Endothelial cell of umbilical vein (primary cell): ENCODE measurements around the gene MAST4. TPM values are rescaled to one million over a fixed set of nuclear protein-coding genes. Genes with fewer than 3 reads are reported as not detected.

Experiments used
- BruUV-seq: library from RNA; stranded (reverse); fragments of 400-500 nt; replicated peaks from 2 replicates; lab custom pipeline; 2021; lab: Mats Ljungman, UMichigan
- CTCF ChIA-PET: fragments of 300-600, 350-600 bp; sonication (Branson Sonifier 250); formaldehyde crosslinking; loops from one replicate; lab custom pipeline; 2021; ENCODE audit warnings: antibody characterized with exemption, inconsistent platforms; lab: Charles Lee
- POLR2A ChIA-PET: fragments of 300-600, 350-600 bp; sonication (Branson Sonifier 250); formaldehyde crosslinking; loops from one replicate; lab custom pipeline; 2021; ENCODE audit warnings: antibody characterized with exemption, inconsistent platforms; lab: Charles Lee
- DNase-seq: peaks from one replicate; pipeline ENCODE4 v3.0.0-alpha.2; 2011; ENCODE audit warnings: low read depth, low spot score
- FAIRE-seq: peaks from 2 replicates; lab custom pipeline; 2011; peaks lifted over from hg19 to GRCh38; lab: Jason Lieb, UNC
- H2AFZ ChIP-seq: 2 replicates; pipeline ENCODE4 v1.6.0; 2012; ENCODE audit warnings: low read depth, low read length, control low read depth, inconsistent platforms
- H3K27ac ChIP-seq: 2 replicates; pipeline ENCODE4 v1.5.1; 2011; ENCODE audit warnings: low read depth, mild to moderate bottlenecking, control low read depth, low read length, moderate library complexity; ENCODE audit not compliant: insufficient read depth
- H3K27me3 ChIP-seq, 2 experiments: 2 replicates each; pipeline versions ENCODE4 v1.6.0 to v1.6.1; 2011; ENCODE audit warnings: low read length in 2 of 2, mixed read lengths in 1 of 2; ENCODE audit not compliant: control insufficient read depth in 2 of 2, insufficient read depth in 2 of 2
- H3K36me3 ChIP-seq, 2 experiments: 2 replicates in 1 of 2; 3 replicates in 1 of 2; pipeline ENCODE4 v1.5.1; 2011; ENCODE audit warnings: low read length in 2 of 2, mild to moderate bottlenecking in 1 of 2, moderate library complexity in 1 of 2; ENCODE audit not compliant: control insufficient read depth in 2 of 2, insufficient read depth in 2 of 2; ENCODE audit errors: extremely low read depth in 1 of 2
- H3K4me1 ChIP-seq: 3 replicates; pipeline ENCODE4 v1.5.1; 2011; ENCODE audit warnings: mild to moderate bottlenecking, low read length; ENCODE audit not compliant: control insufficient read depth, insufficient read depth; ENCODE audit errors: extremely low read depth
- H3K4me2 ChIP-seq: 2 replicates; pipeline ENCODE4 v1.6.1; 2011; ENCODE audit warnings: low read length, control low read depth, mixed read lengths; ENCODE audit not compliant: insufficient read depth
- H3K4me3 ChIP-seq, 3 experiments: fragments of 200-600 bp in 1 of 3; sonication (generic), shearing (Covaris generic) in 1 of 3; replicated peaks in 1 of 3; 2 replicates each; pipeline ENCODE4 v1.5.1; 2011 to 2016; ENCODE audit warnings: control low read depth in 3 of 3, low read length in 3 of 3, mild to moderate bottlenecking in 2 of 3, inconsistent platforms in 1 of 3, low read depth in 1 of 3, moderate library complexity in 1 of 3; ENCODE audit not compliant: insufficient read depth in 1 of 3
- H3K79me2 ChIP-seq: 2 replicates; pipeline ENCODE4 v1.6.0; 2012; ENCODE audit warnings: low read length, inconsistent platforms; ENCODE audit not compliant: control insufficient read depth, insufficient read depth
- H3K9ac ChIP-seq: replicated peaks from 2 replicates; pipeline ENCODE3; 2011; ENCODE audit warnings: low read length, control low read depth; ENCODE audit not compliant: insufficient read depth; ENCODE audit errors: extremely low read depth
- H3K9me1 ChIP-seq: replicated peaks from 3 replicates; pipeline ENCODE4 v1.6.0; 2011; ENCODE audit warnings: mild to moderate bottlenecking, low read length; ENCODE audit not compliant: control insufficient read depth, insufficient read depth; ENCODE audit errors: extremely low read depth
- H3K9me3 ChIP-seq: replicated peaks from 2 replicates; pipeline ENCODE4 v1.5.1; 2012; ENCODE audit warnings: low read length, inconsistent platforms; ENCODE audit not compliant: control insufficient read depth, insufficient read depth
- H4K20me1 ChIP-seq: replicated peaks from 2 replicates; pipeline ENCODE3; 2011; ENCODE audit warnings: mild to moderate bottlenecking, low read length; ENCODE audit not compliant: control insufficient read depth, insufficient read depth; ENCODE audit errors: extremely low read depth
- EZH2 ChIP-seq: IDR thresholded peaks from 2 replicates; pipeline ENCODE4 v1.6.1; 2012; ENCODE audit warnings: borderline replicate concordance, low read depth, mild to moderate bottlenecking, moderate library complexity, low read length, inconsistent platforms; ENCODE audit not compliant: severe bottlenecking
- FOS ChIP-seq: IDR thresholded peaks from 2 replicates; pipeline ENCODE4 v1.6.1; 2011; ENCODE audit warnings: mild to moderate bottlenecking, low read length, moderate library complexity, borderline replicate concordance; ENCODE audit not compliant: insufficient read depth
- GATA2 ChIP-seq: IDR thresholded peaks from 2 replicates; pipeline ENCODE4 v1.7.0; 2011; ENCODE audit warnings: low read depth, mild to moderate bottlenecking, moderate library complexity, mixed read lengths, low read length; ENCODE audit not compliant: insufficient read length, insufficient read depth
- JUN ChIP-seq: IDR thresholded peaks from 2 replicates; pipeline ENCODE4 v1.6.1; 2011; ENCODE audit warnings: borderline replicate concordance, low read depth; ENCODE audit not compliant: insufficient read length, insufficient read depth
- MYC ChIP-seq: IDR thresholded peaks from one replicate; pipeline ENCODE4 v1.6.1; 2011; ENCODE audit warnings: mild to moderate bottlenecking, low read depth, low read length
- POLR2A ChIP-seq: IDR thresholded peaks from 2 replicates; pipeline ENCODE4 v1.6.1; 2012; ENCODE audit warnings: low read depth, mild to moderate bottlenecking, control low read depth, low read length
- POLR2AphosphoS5 ChIP-seq: IDR thresholded peaks from 2 replicates; pipeline ENCODE4 v1.6.1; 2012; ENCODE audit warnings: low read depth, mild to moderate bottlenecking, control low read depth, low read length, moderate library complexity; ENCODE audit not compliant: insufficient read depth
- dilution Hi-C: fragments of 300-500 bp; cut with MboI; formaldehyde crosslinking; loops from one replicate; pipeline ENCODE4 v1.15.0; 2019; ENCODE audit warnings: low sequenced_read_pairs; ENCODE audit not compliant: extremely low pct_ligation_motif_present
- intact Hi-C: fragments of 100-400 bp; cut with micrococcal nuclease; formaldehyde crosslinking; loops from one replicate; pipeline ENCODE4 v1.10.0; 2022
- polyA plus RNA-seq, 4 experiments: library from polyadenylated mRNA; depleted of rRNA in 3 of 4; stranded (reverse) in 3 of 4; unstranded in 1 of 4; fragments of >200 nt; gene quantifications; 2 replicates each; pipeline versions ENCODE4 v1.2.1 to v1.2.3, GENCODE V29; 2011 to 2012; ENCODE audit warnings: missing spikeins in 1 of 4
- total RNA-seq: library from RNA; stranded (reverse); gene quantifications from 2 replicates; pipeline ENCODE4 v1.2.3, GENCODE V29; 2021
- TF ChIP-seq, protein P1 (sequence below): IDR thresholded peaks from 2 replicates; pipeline ENCODE4 v1.6.1; 2011; ENCODE audit not compliant: insufficient read depth, insufficient read length
- TF ChIP-seq, protein P2 (sequence below), 2 donors: IDR thresholded peaks; 1 replicate in 1 of 2; 2 replicates in 1 of 2; pipeline ENCODE4 v1.5.1; 2011; ENCODE audit warnings: low read length in 2 of 2, mild to moderate bottlenecking in 2 of 2, moderate library complexity in 2 of 2, control low read depth in 1 of 2, inconsistent platforms in 1 of 2, low read depth in 1 of 2; ENCODE audit not compliant: insufficient read depth in 1 of 2; ENCODE audit errors: extremely low read depth in 1 of 2

MAST4 gene
- total and polyA plus RNA-seq, 2 donors (not counting 3 experiments of a cell fraction or from before 2014, with no cell fraction given): 40.2 to 116 TPM

DNA sequence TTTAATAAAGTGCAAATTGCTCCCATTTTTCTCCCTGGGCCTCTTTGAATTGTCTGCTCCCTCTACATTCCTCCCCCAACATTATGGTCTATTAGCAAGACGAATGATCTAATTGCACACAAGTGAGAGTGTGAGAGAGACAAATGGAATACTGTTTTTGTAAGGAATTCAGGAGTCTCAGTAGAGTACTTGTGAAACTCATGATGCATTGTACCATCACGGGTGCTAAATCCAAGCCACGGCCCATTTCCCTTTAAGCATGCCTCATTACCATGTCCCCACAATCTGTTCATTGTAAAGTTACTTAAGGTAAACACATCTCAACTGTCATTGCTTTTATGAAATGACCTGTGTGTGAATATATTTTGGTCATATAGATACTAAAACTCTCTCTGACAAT lies 537.6 kb downstream of the MAST4 start:
- Histone ChIP-seq H3K9me1 (no peaks in the 10 kb centered on the region), H3K27ac (no peak overlapping the region), H4K20me1 (no peaks in the 10 kb centered on the region), H3K4me2 (no peak overlapping the region), H3K9ac (no peak overlapping the region), H2AFZ (no peak overlapping the region), H3K79me2 (no peaks in the 10 kb centered on the region), H3K36me3 (peaks cover 22 to 39% of the 10 kb centered on the region in 2 experiments), H3K27me3 (no peaks in the 10 kb centered on the region), H3K4me3 (no peak overlapping the region), H3K4me1 (no peaks in the 10 kb centered on the region), H3K9me3 (no peaks in the 10 kb centered on the region)
- dilution Hi-C loops (no loop called here), intact Hi-C loops (no loop called here)
- ChIA-PET CTCF (interaction anchor here (0.7 kb wide), 1 partner anchor 16 kb away, joined by 3 read pairs; no protein-coding TSS in a partner anchor), POLR2A (no interaction called here)
- FAIRE-seq: no peak
- TF ChIP-seq, protein P1, sequence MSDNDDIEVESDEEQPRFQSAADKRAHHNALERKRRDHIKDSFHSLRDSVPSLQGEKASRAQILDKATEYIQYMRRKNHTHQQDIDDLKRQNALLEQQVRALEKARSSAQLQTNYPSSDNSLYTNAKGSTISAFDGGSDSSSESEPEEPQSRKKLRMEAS: no peak
- TF ChIP-seq, protein P2, sequence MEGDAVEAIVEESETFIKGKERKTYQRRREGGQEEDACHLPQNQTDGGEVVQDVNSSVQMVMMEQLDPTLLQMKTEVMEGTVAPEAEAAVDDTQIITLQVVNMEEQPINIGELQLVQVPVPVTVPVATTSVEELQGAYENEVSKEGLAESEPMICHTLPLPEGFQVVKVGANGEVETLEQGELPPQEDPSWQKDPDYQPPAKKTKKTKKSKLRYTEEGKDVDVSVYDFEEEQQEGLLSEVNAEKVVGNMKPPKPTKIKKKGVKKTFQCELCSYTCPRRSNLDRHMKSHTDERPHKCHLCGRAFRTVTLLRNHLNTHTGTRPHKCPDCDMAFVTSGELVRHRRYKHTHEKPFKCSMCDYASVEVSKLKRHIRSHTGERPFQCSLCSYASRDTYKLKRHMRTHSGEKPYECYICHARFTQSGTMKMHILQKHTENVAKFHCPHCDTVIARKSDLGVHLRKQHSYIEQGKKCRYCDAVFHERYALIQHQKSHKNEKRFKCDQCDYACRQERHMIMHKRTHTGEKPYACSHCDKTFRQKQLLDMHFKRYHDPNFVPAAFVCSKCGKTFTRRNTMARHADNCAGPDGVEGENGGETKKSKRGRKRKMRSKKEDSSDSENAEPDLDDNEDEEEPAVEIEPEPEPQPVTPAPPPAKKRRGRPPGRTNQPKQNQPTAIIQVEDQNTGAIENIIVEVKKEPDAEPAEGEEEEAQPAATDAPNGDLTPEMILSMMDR (IDR thresholded peaks at IDR 0.05; ENCODE audit: extremely low read depth in 1 of 2, insufficient read depth in 1 of 2, low read depth in 1 of 2, low read length in 2 of 2): no peak
- no peak for TF ChIP-seq MYC
- DNase-seq: no peak
- BruUV-seq: no TSS peak

DNA sequence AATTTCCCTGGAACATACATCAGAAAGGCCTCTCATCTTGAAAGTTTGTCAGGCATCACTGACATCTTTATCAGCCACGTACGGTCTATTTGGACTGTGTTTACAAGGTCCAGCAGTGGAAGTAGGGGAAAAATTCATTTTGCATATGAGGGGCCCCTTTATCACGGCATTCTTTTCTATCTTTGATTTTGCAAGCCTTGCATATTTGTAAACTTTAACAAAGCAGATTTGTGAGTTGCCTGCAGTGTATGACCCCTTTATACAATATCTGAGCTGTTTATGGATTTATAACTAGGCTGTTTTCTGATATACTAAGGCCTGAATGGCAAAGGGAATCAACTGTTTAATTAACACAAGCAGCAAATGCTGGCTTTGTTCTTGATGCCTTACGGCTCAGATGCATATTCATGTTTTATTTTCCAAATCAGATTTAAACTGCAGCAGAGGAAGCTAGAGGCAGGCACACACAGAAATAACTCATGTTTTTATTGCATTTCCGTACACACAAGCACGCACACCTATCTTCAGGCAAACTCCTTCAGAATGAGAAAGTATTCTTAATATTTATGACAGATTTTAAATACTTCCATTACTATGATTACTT lies 539.3 kb downstream of the MAST4 start:
- dilution Hi-C loops: no loop called here
- BruUV-seq: no TSS peak
- no peak for FAIRE-seq
- H3K27me3 ChIP-seq: no peaks in the 10 kb centered on the region
- no peak overlapping the region for H2AFZ ChIP-seq
- TF ChIP-seq POLR2A: no peak
- no peak for TF ChIP-seq MYC
- TF ChIP-seq POLR2AphosphoS5: no peak
- TF ChIP-seq, protein P1: no peak
- TF ChIP-seq JUN: no peak
- TF ChIP-seq, protein P2 (IDR thresholded peaks at IDR 0.05; ENCODE audit: extremely low read depth in 1 of 2, insufficient read depth in 1 of 2, low read depth in 1 of 2, low read length in 2 of 2): no peak
- no peak for TF ChIP-seq GATA2
- TF ChIP-seq FOS: no peak
- no peak for TF ChIP-seq EZH2
- no peak overlapping the region for H3K27ac ChIP-seq
- no peak overlapping the region for H3K4me3 ChIP-seq
- no peaks in the 10 kb centered on the region for H4K20me1 ChIP-seq
- H3K4me1 ChIP-seq: no peaks in the 10 kb centered on the region
- no peaks in the 10 kb centered on the region for H3K9me3 ChIP-seq
- H3K4me2 ChIP-seq: no peak overlapping the region
- intact Hi-C loops: no loop called here
- ChIA-PET POLR2A (no interaction called here), CTCF (interaction anchor here (1.9 kb wide), 1 partner anchor 25 kb away, joined by 4 read pairs; no protein-coding TSS in a partner anchor)
- no peak for DNase-seq
- no peak overlapping the region for H3K9ac ChIP-seq
- H3K79me2 ChIP-seq: no peaks in the 10 kb centered on the region
- H3K9me1 ChIP-seq: no peaks in the 10 kb centered on the region
- H3K36me3 ChIP-seq: peaks cover 27 to 35% of the 10 kb centered on the region in 2 experiments
